Hematopoietic multipotent progenitor cell treated with erythropoietin and hydrocortisone succinate and interleukin-3 and kit ligand, for 17 days (in vitro differentiated cells): ENCODE measurements around the gene ADGRG2.

ENCODE experiments used
- DNase-seq: peaks from one replicate; pipeline ENCODE4 v3.0.0-alpha.2; 2015; ENCODE audit warnings: low spot score

The ADGRG2 gene

GRCh38 chrX:18955676-18956075 is 166.6 kb downstream of the ADGRG2 start:
- no peak for DNase-seq

- DNase-seq, result no peak
These were observed 171.2 kb downstream of the ADGRG2 start for GRCh38 chrX:18951032-18951431.

- DNase-seq, result no peak
These were observed 172.3 kb downstream of the ADGRG2 start for GRCh38 chrX:18949944-18950301.

GRCh38 chrX:18949291-18949943 is 172.9 kb downstream of the ADGRG2 start:
- no peak for DNase-seq

GRCh38 chrX:18946611-18947010 is 175.7 kb downstream of the ADGRG2 start:
- no peak for DNase-seq

GRCh38 chrX:18946157-18946556 is 176.1 kb downstream of the ADGRG2 start:
- DNase-seq, result no peak

- DNase-seq, result no peak
These were observed 176.8 kb downstream of the ADGRG2 start for GRCh38 chrX:18945483-18945882.

GRCh38 chrX:18944482-18944881 is 177.8 kb downstream of the ADGRG2 start:
- no peak for DNase-seq

- DNase-seq, result no peak
These were observed 180.4 kb downstream of the ADGRG2 start for GRCh38 chrX:18941896-18942295.
